ENCODE data around the gene ADPRH.

- TF ChIP-seq, protein P1, sequence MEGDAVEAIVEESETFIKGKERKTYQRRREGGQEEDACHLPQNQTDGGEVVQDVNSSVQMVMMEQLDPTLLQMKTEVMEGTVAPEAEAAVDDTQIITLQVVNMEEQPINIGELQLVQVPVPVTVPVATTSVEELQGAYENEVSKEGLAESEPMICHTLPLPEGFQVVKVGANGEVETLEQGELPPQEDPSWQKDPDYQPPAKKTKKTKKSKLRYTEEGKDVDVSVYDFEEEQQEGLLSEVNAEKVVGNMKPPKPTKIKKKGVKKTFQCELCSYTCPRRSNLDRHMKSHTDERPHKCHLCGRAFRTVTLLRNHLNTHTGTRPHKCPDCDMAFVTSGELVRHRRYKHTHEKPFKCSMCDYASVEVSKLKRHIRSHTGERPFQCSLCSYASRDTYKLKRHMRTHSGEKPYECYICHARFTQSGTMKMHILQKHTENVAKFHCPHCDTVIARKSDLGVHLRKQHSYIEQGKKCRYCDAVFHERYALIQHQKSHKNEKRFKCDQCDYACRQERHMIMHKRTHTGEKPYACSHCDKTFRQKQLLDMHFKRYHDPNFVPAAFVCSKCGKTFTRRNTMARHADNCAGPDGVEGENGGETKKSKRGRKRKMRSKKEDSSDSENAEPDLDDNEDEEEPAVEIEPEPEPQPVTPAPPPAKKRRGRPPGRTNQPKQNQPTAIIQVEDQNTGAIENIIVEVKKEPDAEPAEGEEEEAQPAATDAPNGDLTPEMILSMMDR (IDR thresholded peaks at IDR 0.05), result no peak
- TF ChIP-seq POLR2A (IDR thresholded peaks at IDR 0.05), result no peak
Observed at GRCh38 chr3:119609301-119609700, 30.0 kb downstream of the ADPRH start.

Measured in esophagus squamous epithelium (tissue), 4 donors.